ACHN (cell line): Measurements from ENCODE around the gene SLC43A3.
A peak's percentile ranks its signal among the peaks of the same experiment; 100 is the strongest.

ENCODE experiments used
- DNase-seq: peaks from one replicate; pipeline ENCODE4 v3.0.0-alpha.2; 2015
- in situ Hi-C: cut with HindIII; loops from 2 replicates; pipeline ENCODE4 v1.10.0; 2017; ENCODE audit warnings: low sequenced_read_pairs, low pct_ligation_motif_present, low pct_unique_long_range_greater_than_20kb

SLC43A3 gene

GRCh38 chr11:57426929-57427726, at the start of gene SLC43A3:
TSS of gene SLC43A3 (minus strand) at chr11:57427121. CDS start at chr11:57426172, 949 bp downstream.
- DNase-seq, result peak; percentile 70
- in situ Hi-C loops, result no loop called here

GRCh38 chr11:57476047-57476756, 49.3 kb upstream of the SLC43A3 start:
- no peak for DNase-seq
- in situ Hi-C loops, result no loop called here

GRCh38 chr11:57475671-57476046, 48.7 kb upstream of the SLC43A3 start:
- DNase-seq, result no peak
- in situ Hi-C loops, result no loop called here

- in situ Hi-C loops, result no loop called here
- DNase-seq, result no peak
These were observed 48.3 kb upstream of the SLC43A3 start for GRCh38 chr11:57475191-57475590.

GRCh38 chr11:57474803-57475115, 47.8 kb upstream of the SLC43A3 start:
- DNase-seq, result no peak
- in situ Hi-C loops, result no loop called here

GRCh38 chr11:57474017-57474802, 47.3 kb upstream of the SLC43A3 start:
- no peak for DNase-seq
- in situ Hi-C loops, result no loop called here

GRCh38 chr11:57473285-57473841, 46.4 kb upstream of the SLC43A3 start:
- DNase-seq, result no peak
- in situ Hi-C loops, result no loop called here

GRCh38 chr11:57471496-57471895, 44.6 kb upstream of the SLC43A3 start:
- in situ Hi-C loops, result no loop called here
- no peak for DNase-seq

- in situ Hi-C loops, result no loop called here
- no peak for DNase-seq
These were observed 42.3 kb upstream of the SLC43A3 start for GRCh38 chr11:57469268-57469667.

- DNase-seq, result no peak
- in situ Hi-C loops, result no loop called here
These were observed 41.4 kb upstream of the SLC43A3 start for GRCh38 chr11:57468276-57468675.

GRCh38 chr11:57467508-57468157, 40.7 kb upstream of the SLC43A3 start:
- DNase-seq, result no peak
- in situ Hi-C loops, result no loop called here

- DNase-seq, result no peak
- in situ Hi-C loops, result no loop called here
These were observed 39.8 kb upstream of the SLC43A3 start for GRCh38 chr11:57466680-57467079.

- in situ Hi-C loops, result no loop called here
- DNase-seq, result no peak
These were observed 37.7 kb upstream of the SLC43A3 start for GRCh38 chr11:57464539-57465181.

- DNase-seq, result no peak
- in situ Hi-C loops, result no loop called here
These were observed 37.0 kb upstream of the SLC43A3 start for GRCh38 chr11:57463671-57464538.

- no peak for DNase-seq
- in situ Hi-C loops, result no loop called here
These were observed 35.7 kb upstream of the SLC43A3 start for GRCh38 chr11:57462597-57462996.

- in situ Hi-C loops, result no loop called here
These were observed 35.0 kb upstream of the SLC43A3 start for GRCh38 chr11:57461841-57462489.

More at GRCh38 chr11:57461841-57462489, 35.0 kb upstream of the SLC43A3 start:
- DNase-seq, result no peak
